Measurements from ENCODE around the gene PXMP4. TPM values are rescaled to one million over a fixed set of nuclear protein-coding genes. Genes with fewer than 3 reads are reported as not detected.

The PXMP4 gene
- total RNA-seq, 1 experiment from 2014 or later = 19.1 TPM

- H3K4me1 ChIP-seq (replicated peaks; ENCODE audit: insufficient read depth) = no peaks in the 10 kb centered on the region
- intact Hi-C loops (cut with micrococcal nuclease; ENCODE audit: unreplicated experiment) = no loop called here
- BruUV-seq (replicated peaks) = no TSS peak
- H3K9me2 ChIP-seq (ENCODE audit: insufficient read depth) = no peaks in the 10 kb centered on the region
- no peak overlapping the region for H3K4me3 ChIP-seq
- no peaks in the 10 kb centered on the region for H4K20me1 ChIP-seq (ENCODE audit: insufficient read depth)
- H3K9me3 ChIP-seq (ENCODE audit: insufficient read depth, low read depth) = no peaks in the 10 kb centered on the region
- CTCF ChIA-PET = no interaction called here
- no peak overlapping the region for H3K4me2 ChIP-seq
- no peaks in the 10 kb centered on the region for H3K79me2 ChIP-seq (ENCODE audit: low read depth)
- no peak overlapping the region for H3K27ac ChIP-seq
- no peaks in the 10 kb centered on the region for H3K36me3 ChIP-seq (ENCODE audit: low read depth)
- H3K27me3 ChIP-seq (ENCODE audit: insufficient read depth, low read depth) = no peaks in the 10 kb centered on the region
- POLR2A ChIA-PET (ENCODE audit: unreplicated experiment) = no interaction called here
- TF ChIP-seq CTCF (conservative IDR thresholded peaks at IDR 0.05) (no peak), EZH2 (IDR thresholded peaks at IDR 0.05; ENCODE audit: low read depth) (no peak)
- H3F3A ChIP-seq (ENCODE audit: insufficient read depth, low read depth) = no peaks in the 10 kb centered on the region
- no peak for DNase-seq
- H2AFZ ChIP-seq = no peak overlapping the region
Observed at GRCh38 chr20:33697129-33697528, 23.0 kb downstream of the PXMP4 start.

GRCh38 chr20:33696448-33696847, 23.7 kb downstream of the PXMP4 start:
- H3K36me3 ChIP-seq (ENCODE audit: low read depth) = no peaks in the 10 kb centered on the region
- no peaks in the 10 kb centered on the region for H3K79me2 ChIP-seq (ENCODE audit: low read depth)
- CTCF ChIA-PET = no interaction called here
- H3F3A ChIP-seq (ENCODE audit: insufficient read depth, low read depth) = no peaks in the 10 kb centered on the region
- H3K4me1 ChIP-seq (replicated peaks; ENCODE audit: insufficient read depth) = no peaks in the 10 kb centered on the region
- H2AFZ ChIP-seq = no peak overlapping the region
- no peaks in the 10 kb centered on the region for H3K9me2 ChIP-seq (ENCODE audit: insufficient read depth)
- no TSS peak for BruUV-seq (replicated peaks)
- no peak overlapping the region for H3K27ac ChIP-seq
- no peaks in the 10 kb centered on the region for H4K20me1 ChIP-seq (ENCODE audit: insufficient read depth)
- H3K4me3 ChIP-seq = no peak overlapping the region
- DNase-seq = no peak
- POLR2A ChIA-PET (ENCODE audit: unreplicated experiment) = no interaction called here
- H3K9me3 ChIP-seq (ENCODE audit: insufficient read depth, low read depth) = no peaks in the 10 kb centered on the region
- intact Hi-C loops (cut with micrococcal nuclease; ENCODE audit: unreplicated experiment) = no loop called here
- no peak overlapping the region for H3K4me2 ChIP-seq
- no peak for TF ChIP-seq CTCF (conservative IDR thresholded peaks at IDR 0.05)
- TF ChIP-seq EZH2 (IDR thresholded peaks at IDR 0.05; ENCODE audit: low read depth) = no peak
- H3K27me3 ChIP-seq (ENCODE audit: insufficient read depth, low read depth) = no peaks in the 10 kb centered on the region

- TF ChIP-seq EZH2 (IDR thresholded peaks at IDR 0.05; ENCODE audit: low read depth) (no peak), CTCF (conservative IDR thresholded peaks at IDR 0.05) (no peak)
- DNase-seq = no peak
- Histone ChIP-seq H2AFZ (no peak overlapping the region), H3K4me1 (replicated peaks; ENCODE audit: insufficient read depth) (peaks cover 9% of the 10 kb centered on the region), H3K27ac (no peak overlapping the region), H3F3A (ENCODE audit: insufficient read depth, low read depth) (no peaks in the 10 kb centered on the region), H3K4me3 (no peak overlapping the region), H3K36me3 (ENCODE audit: low read depth) (no peaks in the 10 kb centered on the region), H3K79me2 (ENCODE audit: low read depth) (no peaks in the 10 kb centered on the region), H3K27me3 (ENCODE audit: insufficient read depth, low read depth) (no peaks in the 10 kb centered on the region), H3K9me3 (ENCODE audit: insufficient read depth, low read depth) (no peaks in the 10 kb centered on the region), H3K9me2 (ENCODE audit: insufficient read depth) (no peaks in the 10 kb centered on the region), H3K4me2 (no peak overlapping the region), H4K20me1 (ENCODE audit: insufficient read depth) (no peaks in the 10 kb centered on the region)
- ChIA-PET POLR2A (ENCODE audit: unreplicated experiment) (interaction anchor here (0.6 kb wide), 1 partner anchor 16 kb away, joined by 21 read pairs; no protein-coding TSS in a partner anchor), CTCF (no interaction called here)
- intact Hi-C loops (cut with micrococcal nuclease; ENCODE audit: unreplicated experiment) = no loop called here
- BruUV-seq (replicated peaks) = no TSS peak
Observed at GRCh38 chr20:33694639-33695012, 25.5 kb downstream of the PXMP4 start.

All from PC-9 (cell line).